GM23338 (cell line): ENCODE results near the gene ELAC2. TPM values are rescaled to one million over a fixed set of nuclear protein-coding genes. Genes with fewer than 3 reads are reported as not detected.

ENCODE experiments used
- ATAC-seq: fragments of 200-7000 bp; cut with Tn5 transposase; 3 replicates; pipeline ENCODE4 v1.9.1; 2020
- DNase-seq: peaks from one replicate; pipeline ENCODE4 v3.0.0-alpha.2; 2015; ENCODE audit warnings: low spot score
- H2AFZ ChIP-seq: fragments of 200-600 bp; sonication (generic); 2 replicates; pipeline ENCODE4 v1.8.0; 2016; ENCODE audit warnings: antibody characterized with exemption, mild to moderate bottlenecking, moderate library complexity
- H3F3A ChIP-seq: fragments of 200-600 bp; sonication (generic); replicated peaks from 2 replicates; pipeline ENCODE4 v1.8.0; 2017; ENCODE audit warnings: antibody characterized with exemption, mixed run types, low read depth
- H3K27ac ChIP-seq: fragments of 200-600 bp; sonication (generic); 2 replicates; pipeline ENCODE4 v1.6.1; 2016; ENCODE audit warnings: low read depth
- H3K27me3 ChIP-seq: fragments of 200-600 bp; sonication (generic); 2 replicates; pipeline ENCODE4 v1.8.0; 2016; ENCODE audit warnings: mild to moderate bottlenecking, mixed run types, moderate library complexity; ENCODE audit not compliant: insufficient read depth
- H3K36me3 ChIP-seq: fragments of 200-600 bp; sonication (generic); 2 replicates; pipeline ENCODE4 v1.8.0; 2016; ENCODE audit warnings: mild to moderate bottlenecking; ENCODE audit not compliant: insufficient read depth
- H3K4me1 ChIP-seq: fragments of 200-600 bp; sonication (generic); 2 replicates; pipeline ENCODE4 v1.8.0; 2016; ENCODE audit warnings: mild to moderate bottlenecking, moderate library complexity; ENCODE audit not compliant: insufficient read depth
- H3K4me2 ChIP-seq: fragments of 200-600 bp; sonication (generic); 2 replicates; pipeline ENCODE4 v1.7.1; 2017; ENCODE audit warnings: mixed run types
- H3K4me3 ChIP-seq: fragments of 200-600 bp; sonication (generic); 2 replicates; pipeline ENCODE4 v1.6.1; 2016; ENCODE audit warnings: mixed run types
- H3K79me2 ChIP-seq: fragments of 200-600 bp; sonication (generic); replicated peaks from 2 replicates; pipeline ENCODE4 v1.8.0; 2017; ENCODE audit warnings: mild to moderate bottlenecking; ENCODE audit not compliant: insufficient read depth
- H3K9me2 ChIP-seq: fragments of 200-600 bp; sonication (generic); 2 replicates; pipeline ENCODE4 v1.8.0; 2017; ENCODE audit not compliant: insufficient read depth
- H4K20me1 ChIP-seq: fragments of 200-600 bp; sonication (generic); replicated peaks from 2 replicates; pipeline ENCODE4 v1.8.0; 2017; ENCODE audit warnings: mild to moderate bottlenecking; ENCODE audit not compliant: insufficient read depth
- H3K27ac Mint-ChIP-seq: 2 replicates; pipeline ENCODE4 v1.8.0; 2020; ENCODE audit warnings: inconsistent platforms, mild to moderate bottlenecking, moderate library complexity, mixed read lengths
- H3K27me3 Mint-ChIP-seq: 3 replicates; pipeline ENCODE4 v1.8.0; 2022; ENCODE audit warnings: low read depth, mild to moderate bottlenecking, moderate library complexity, mixed read lengths, inconsistent platforms; ENCODE audit not compliant: insufficient read depth, poor library complexity
- H3K36me3 Mint-ChIP-seq: 3 replicates; pipeline ENCODE4 v1.8.0; 2021; ENCODE audit warnings: low read depth, mild to moderate bottlenecking, inconsistent platforms, moderate library complexity, mixed read lengths
- H3K4me1 Mint-ChIP-seq: 3 replicates; pipeline ENCODE4 v1.8.0; 2020; ENCODE audit warnings: mild to moderate bottlenecking, inconsistent platforms, mixed read lengths
- H3K4me3 Mint-ChIP-seq: 3 replicates; pipeline ENCODE4 v1.8.0; 2021; ENCODE audit warnings: moderate library complexity, mild to moderate bottlenecking, inconsistent platforms, mixed read lengths
- H3K9me3 Mint-ChIP-seq: 3 replicates; pipeline ENCODE4 v1.8.0; 2020; ENCODE audit warnings: moderate library complexity, mild to moderate bottlenecking, inconsistent platforms, mixed read lengths
- CREB1 ChIP-seq: fragments of 250-450 bp; sonication (Bioruptor Pico); IDR thresholded peaks from 2 replicates; pipeline ENCODE4 v1.5.0; 2020; ENCODE audit warnings: low read depth, mild to moderate bottlenecking, moderate library complexity
- EZH2 ChIP-seq: fragments of 200-600 bp; sonication (generic); IDR thresholded peaks from one replicate; pipeline ENCODE4 v1.8.0; 2017; ENCODE audit warnings: antibody characterized with exemption, mild to moderate bottlenecking, low read depth; ENCODE audit not compliant: unreplicated experiment
- EZH2phosphoT487 ChIP-seq: fragments of 200-600 bp; sonication (generic); IDR thresholded peaks from one replicate; pipeline ENCODE4 v1.8.1; 2018; ENCODE audit warnings: antibody characterized with exemption; ENCODE audit not compliant: unreplicated experiment
- JUNB ChIP-seq: IDR thresholded peaks from one replicate; pipeline ENCODE4 v1.6.1; 2016; ENCODE audit warnings: antibody characterized with exemption; ENCODE audit not compliant: unreplicated experiment
- POLR2AphosphoS5 ChIP-seq: IDR thresholded peaks from 2 replicates; pipeline ENCODE4 v1.6.1; 2016; ENCODE audit warnings: antibody characterized with exemption, low read depth
- STAT1 ChIP-seq: IDR thresholded peaks from one replicate; pipeline ENCODE4 v1.6.1; 2016; ENCODE audit warnings: antibody characterized with exemption; ENCODE audit not compliant: unreplicated experiment
- ZNF114 ChIP-seq: fragments of 250-450 bp; sonication (Bioruptor Pico); IDR thresholded peaks from 2 replicates; pipeline ENCODE4 v1.5.0; 2020; ENCODE audit warnings: mild to moderate bottlenecking, moderate library complexity
- ZNF331 ChIP-seq: fragments of 250-450 bp; sonication (Bioruptor Pico); IDR thresholded peaks from 2 replicates; pipeline ENCODE4 v1.5.0; 2020; ENCODE audit warnings: low read depth, mild to moderate bottlenecking, moderate library complexity
- polyA plus RNA-seq: library from polyadenylated mRNA; unstranded; fragments of >200 nt; fragmentation: Nextera tagmentation; extraction: Ambion mirVana; gene quantifications from 2 replicates; pipeline ENCODE4 v1.2.1, GENCODE V29; 2016
- total RNA-seq: library from RNA; depleted of rRNA; stranded (reverse); fragments of >200 nt; shearing (Covaris generic); gene quantifications from 2 replicates; pipeline ENCODE4 v1.2.3, GENCODE V29; 2014
- TF ChIP-seq, protein P1 (sequence below), 2 experiments: fragments of 200-600 bp in 1 of 2; sonication (generic) in 1 of 2; conservative IDR thresholded peaks; 2 replicates each; pipeline versions ENCODE4 v1.5.1 to v1.6.1; 2016 to 2017; ENCODE audit warnings: antibody characterized with exemption in 2 of 2, low read depth in 2 of 2, mild to moderate bottlenecking in 2 of 2, moderate library complexity in 1 of 2
- TF ChIP-seq, protein P2 (sequence below): IDR thresholded peaks from 2 replicates; pipeline ENCODE4 v1.6.1; 2016; ENCODE audit warnings: antibody characterized with exemption
- TF ChIP-seq, protein P3 (sequence below): IDR thresholded peaks from one replicate; pipeline ENCODE4 v1.6.1; 2018; ENCODE audit warnings: antibody characterized with exemption; ENCODE audit not compliant: unreplicated experiment

The ELAC2 gene
- total and polyA plus RNA-seq, 2 experiments from 2014 or later, result 49.9 to 203 TPM

DNA sequence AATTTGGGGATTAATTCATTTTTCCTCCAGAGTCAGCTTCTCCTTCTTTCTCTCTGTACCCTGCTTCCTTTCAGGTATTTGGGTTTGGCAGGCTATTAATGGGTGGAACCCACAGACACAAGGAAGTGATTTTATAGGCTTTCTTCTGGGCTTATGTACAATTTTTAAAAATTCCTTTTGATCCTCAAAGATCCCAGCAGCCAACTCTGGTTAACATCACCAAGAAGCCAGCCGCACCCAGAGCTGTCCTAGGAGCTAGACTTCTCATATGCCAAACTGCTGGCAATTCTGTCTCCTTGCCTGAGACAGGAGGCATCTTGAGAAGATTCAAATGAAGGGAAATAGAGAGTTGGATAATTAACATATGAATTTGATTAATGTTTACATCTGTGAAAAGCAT is 47.2 kb upstream of the ELAC2 start (continued):
- TF ChIP-seq, protein P1, sequence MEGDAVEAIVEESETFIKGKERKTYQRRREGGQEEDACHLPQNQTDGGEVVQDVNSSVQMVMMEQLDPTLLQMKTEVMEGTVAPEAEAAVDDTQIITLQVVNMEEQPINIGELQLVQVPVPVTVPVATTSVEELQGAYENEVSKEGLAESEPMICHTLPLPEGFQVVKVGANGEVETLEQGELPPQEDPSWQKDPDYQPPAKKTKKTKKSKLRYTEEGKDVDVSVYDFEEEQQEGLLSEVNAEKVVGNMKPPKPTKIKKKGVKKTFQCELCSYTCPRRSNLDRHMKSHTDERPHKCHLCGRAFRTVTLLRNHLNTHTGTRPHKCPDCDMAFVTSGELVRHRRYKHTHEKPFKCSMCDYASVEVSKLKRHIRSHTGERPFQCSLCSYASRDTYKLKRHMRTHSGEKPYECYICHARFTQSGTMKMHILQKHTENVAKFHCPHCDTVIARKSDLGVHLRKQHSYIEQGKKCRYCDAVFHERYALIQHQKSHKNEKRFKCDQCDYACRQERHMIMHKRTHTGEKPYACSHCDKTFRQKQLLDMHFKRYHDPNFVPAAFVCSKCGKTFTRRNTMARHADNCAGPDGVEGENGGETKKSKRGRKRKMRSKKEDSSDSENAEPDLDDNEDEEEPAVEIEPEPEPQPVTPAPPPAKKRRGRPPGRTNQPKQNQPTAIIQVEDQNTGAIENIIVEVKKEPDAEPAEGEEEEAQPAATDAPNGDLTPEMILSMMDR (conservative IDR thresholded peaks at IDR 0.05; ENCODE audit: low read depth in 2 of 2), result no peak
- no peak for TF ChIP-seq POLR2AphosphoS5
- TF ChIP-seq, protein P2, sequence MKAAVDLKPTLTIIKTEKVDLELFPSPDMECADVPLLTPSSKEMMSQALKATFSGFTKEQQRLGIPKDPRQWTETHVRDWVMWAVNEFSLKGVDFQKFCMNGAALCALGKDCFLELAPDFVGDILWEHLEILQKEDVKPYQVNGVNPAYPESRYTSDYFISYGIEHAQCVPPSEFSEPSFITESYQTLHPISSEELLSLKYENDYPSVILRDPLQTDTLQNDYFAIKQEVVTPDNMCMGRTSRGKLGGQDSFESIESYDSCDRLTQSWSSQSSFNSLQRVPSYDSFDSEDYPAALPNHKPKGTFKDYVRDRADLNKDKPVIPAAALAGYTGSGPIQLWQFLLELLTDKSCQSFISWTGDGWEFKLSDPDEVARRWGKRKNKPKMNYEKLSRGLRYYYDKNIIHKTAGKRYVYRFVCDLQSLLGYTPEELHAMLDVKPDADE, result no peak
- no peak for TF ChIP-seq CREB1 (CRISPR knock-in tag)
- TF ChIP-seq, protein P3, sequence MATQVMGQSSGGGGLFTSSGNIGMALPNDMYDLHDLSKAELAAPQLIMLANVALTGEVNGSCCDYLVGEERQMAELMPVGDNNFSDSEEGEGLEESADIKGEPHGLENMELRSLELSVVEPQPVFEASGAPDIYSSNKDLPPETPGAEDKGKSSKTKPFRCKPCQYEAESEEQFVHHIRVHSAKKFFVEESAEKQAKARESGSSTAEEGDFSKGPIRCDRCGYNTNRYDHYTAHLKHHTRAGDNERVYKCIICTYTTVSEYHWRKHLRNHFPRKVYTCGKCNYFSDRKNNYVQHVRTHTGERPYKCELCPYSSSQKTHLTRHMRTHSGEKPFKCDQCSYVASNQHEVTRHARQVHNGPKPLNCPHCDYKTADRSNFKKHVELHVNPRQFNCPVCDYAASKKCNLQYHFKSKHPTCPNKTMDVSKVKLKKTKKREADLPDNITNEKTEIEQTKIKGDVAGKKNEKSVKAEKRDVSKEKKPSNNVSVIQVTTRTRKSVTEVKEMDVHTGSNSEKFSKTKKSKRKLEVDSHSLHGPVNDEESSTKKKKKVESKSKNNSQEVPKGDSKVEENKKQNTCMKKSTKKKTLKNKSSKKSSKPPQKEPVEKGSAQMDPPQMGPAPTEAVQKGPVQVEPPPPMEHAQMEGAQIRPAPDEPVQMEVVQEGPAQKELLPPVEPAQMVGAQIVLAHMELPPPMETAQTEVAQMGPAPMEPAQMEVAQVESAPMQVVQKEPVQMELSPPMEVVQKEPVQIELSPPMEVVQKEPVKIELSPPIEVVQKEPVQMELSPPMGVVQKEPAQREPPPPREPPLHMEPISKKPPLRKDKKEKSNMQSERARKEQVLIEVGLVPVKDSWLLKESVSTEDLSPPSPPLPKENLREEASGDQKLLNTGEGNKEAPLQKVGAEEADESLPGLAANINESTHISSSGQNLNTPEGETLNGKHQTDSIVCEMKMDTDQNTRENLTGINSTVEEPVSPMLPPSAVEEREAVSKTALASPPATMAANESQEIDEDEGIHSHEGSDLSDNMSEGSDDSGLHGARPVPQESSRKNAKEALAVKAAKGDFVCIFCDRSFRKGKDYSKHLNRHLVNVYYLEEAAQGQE, result no peak
- no peak for TF ChIP-seq STAT1
- no peak for TF ChIP-seq ZNF331
- no peak for TF ChIP-seq EZH2phosphoT487
- no peak for TF ChIP-seq EZH2
- TF ChIP-seq JUNB, result no peak

DNA sequence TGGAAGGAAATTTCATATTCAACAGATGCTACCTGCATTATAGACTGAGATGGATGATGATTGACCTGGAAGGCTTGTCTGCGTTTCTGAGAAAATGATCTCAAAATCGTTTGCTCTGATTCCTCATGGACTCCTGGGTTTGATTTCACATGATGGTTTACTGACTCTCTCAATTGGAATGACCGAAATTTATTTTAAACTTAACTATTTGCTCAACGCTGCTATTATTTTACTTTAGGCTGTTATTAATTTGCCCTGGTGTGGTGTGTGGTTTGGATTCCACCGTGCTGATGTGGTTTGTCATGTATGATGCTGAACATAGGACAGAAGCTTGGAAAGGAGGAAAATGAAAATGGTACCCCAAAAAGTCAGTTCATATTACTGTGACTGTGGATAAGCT is 37.3 kb upstream of the ELAC2 start:
- peaks cover 3% of the 10 kb centered on the region; the same call in 1 of the 3 replicates for H3K9me3 Mint-ChIP-seq
- no peaks in the 10 kb centered on the region for H3K79me2 ChIP-seq
- no peaks in the 10 kb centered on the region for H3K27me3 ChIP-seq
- H3K27ac Mint-ChIP-seq, result no peak overlapping the region
- no peaks in the 10 kb centered on the region for H3K36me3 Mint-ChIP-seq
- no peaks in the 10 kb centered on the region for H3K9me2 ChIP-seq
- H3K27me3 Mint-ChIP-seq, result peaks cover 5% of the 10 kb centered on the region
- H3K4me1 Mint-ChIP-seq, result no peaks in the 10 kb centered on the region
- no peaks in the 10 kb centered on the region for H3K36me3 ChIP-seq
- ATAC-seq (no peak), DNase-seq (no peak)
- no peak overlapping the region for H3K4me2 ChIP-seq
- no peaks in the 10 kb centered on the region for H3K4me1 ChIP-seq
- no peak overlapping the region for H2AFZ ChIP-seq
- H3K27ac ChIP-seq, result no peak overlapping the region
- no peaks in the 10 kb centered on the region for H4K20me1 ChIP-seq
- TF ChIP-seq CREB1 (CRISPR knock-in tag) (no peak), ZNF331 (no peak), ZNF114 (CRISPR knock-in tag) (no peak)
- TF ChIP-seq, protein P2, result no peak
- no peak overlapping the region for H3K4me3 Mint-ChIP-seq
- no peak overlapping the region for H3K4me3 ChIP-seq
- H3F3A ChIP-seq, result no peaks in the 10 kb centered on the region
